Thoracic aorta (tissue), 2 donors: ENCODE measurements around the gene USP49. TPM values are rescaled to one million over a fixed set of nuclear protein-coding genes. Genes with fewer than 3 reads are reported as not detected.

ENCODE experiments used
- ATAC-seq: fragments of 150-250 bp; one replicate; pipeline ENCODE4 v1.8.0; 2017; ENCODE audit warnings: low read depth; ENCODE audit not compliant: insufficient number of reproducible peaks, low FRiP score
- DNase-seq: peaks from one replicate; pipeline ENCODE4 v3.0.0-alpha.2; 2020; ENCODE audit warnings: low spot score
- H3K27ac ChIP-seq, 2 donors: fragments of 200-600 bp; sonication (generic); 1 replicate in 1 of 2; 2 replicates in 1 of 2; pipeline ENCODE4 v1.5.1; 2016; ENCODE audit warnings: mild to moderate bottlenecking in 2 of 2, moderate library complexity in 2 of 2
- H3K27me3 ChIP-seq: fragments of 200-600 bp; sonication (generic); replicated peaks from 2 replicates; pipeline ENCODE4 v1.6.0; 2016; ENCODE audit warnings: mild to moderate bottlenecking; ENCODE audit not compliant: insufficient read depth
- H3K36me3 ChIP-seq: fragments of 200-600 bp; sonication (generic); one replicate; pipeline ENCODE4 v1.5.1; 2016
- H3K4me1 ChIP-seq, 2 donors: fragments of 200-600 bp; sonication (generic); 1 replicate in 1 of 2; 2 replicates in 1 of 2; pipeline versions ENCODE4 v1.5.1 to v1.6.0; 2016; ENCODE audit warnings: low read depth in 2 of 2, mild to moderate bottlenecking in 1 of 2; ENCODE audit not compliant: control insufficient read depth in 1 of 2
- H3K4me3 ChIP-seq: fragments of 200-600 bp; sonication (generic); 2 replicates; pipeline ENCODE4 v1.5.1; 2016; ENCODE audit warnings: mild to moderate bottlenecking
- H3K9me3 ChIP-seq: fragments of 200-600 bp; sonication (generic); 2 replicates; pipeline ENCODE4 v1.5.1; 2016
- total RNA-seq, 2 donors: library from RNA; depleted of rRNA; stranded (reverse); fragments of >200 nt; gene quantifications; one replicate each; pipeline versions ENCODE4 v1.1.0 to v1.2.3, GENCODE V29; 2016
- TF ChIP-seq, protein P1 (sequence below): fragments of 200-600 bp; sonication (generic); IDR thresholded peaks from one replicate; pipeline ENCODE4 v1.5.1; 2019; ENCODE audit warnings: antibody characterized with exemption

Gene USP49
- total RNA-seq, 2 donors from 2014 or later, result 3.3 to 3.8 TPM

DNA sequence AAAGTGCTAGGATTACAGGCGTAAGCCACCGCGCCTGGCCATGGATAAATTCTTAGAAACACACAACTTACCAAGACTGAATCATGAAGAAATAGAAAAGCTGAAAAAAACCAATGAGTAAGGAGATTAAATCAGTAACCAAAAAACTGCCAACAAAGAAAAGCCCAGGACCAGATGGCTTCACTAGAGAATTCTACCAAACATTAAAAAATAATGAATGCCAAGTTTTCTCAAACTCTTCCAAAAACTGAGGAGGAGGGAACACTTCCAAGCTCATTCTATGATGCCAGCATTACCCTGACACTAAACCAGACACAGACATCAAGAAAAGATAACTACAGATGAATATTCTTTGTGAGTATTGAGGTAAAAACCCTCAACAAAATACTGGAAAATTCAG is 44.3 kb downstream of the USP49 start:
- Histone ChIP-seq H3K4me1 (peaks cover 0 to 8% of the 10 kb centered on the region in 2 donors), H3K9me3 (no peaks in the 10 kb centered on the region), H3K4me3 (no peak overlapping the region), H3K36me3 (no peaks in the 10 kb centered on the region), H3K27me3 (no peaks in the 10 kb centered on the region), H3K27ac (no peak overlapping the region)
- TF ChIP-seq, protein P1, sequence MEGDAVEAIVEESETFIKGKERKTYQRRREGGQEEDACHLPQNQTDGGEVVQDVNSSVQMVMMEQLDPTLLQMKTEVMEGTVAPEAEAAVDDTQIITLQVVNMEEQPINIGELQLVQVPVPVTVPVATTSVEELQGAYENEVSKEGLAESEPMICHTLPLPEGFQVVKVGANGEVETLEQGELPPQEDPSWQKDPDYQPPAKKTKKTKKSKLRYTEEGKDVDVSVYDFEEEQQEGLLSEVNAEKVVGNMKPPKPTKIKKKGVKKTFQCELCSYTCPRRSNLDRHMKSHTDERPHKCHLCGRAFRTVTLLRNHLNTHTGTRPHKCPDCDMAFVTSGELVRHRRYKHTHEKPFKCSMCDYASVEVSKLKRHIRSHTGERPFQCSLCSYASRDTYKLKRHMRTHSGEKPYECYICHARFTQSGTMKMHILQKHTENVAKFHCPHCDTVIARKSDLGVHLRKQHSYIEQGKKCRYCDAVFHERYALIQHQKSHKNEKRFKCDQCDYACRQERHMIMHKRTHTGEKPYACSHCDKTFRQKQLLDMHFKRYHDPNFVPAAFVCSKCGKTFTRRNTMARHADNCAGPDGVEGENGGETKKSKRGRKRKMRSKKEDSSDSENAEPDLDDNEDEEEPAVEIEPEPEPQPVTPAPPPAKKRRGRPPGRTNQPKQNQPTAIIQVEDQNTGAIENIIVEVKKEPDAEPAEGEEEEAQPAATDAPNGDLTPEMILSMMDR, result no peak
- ATAC-seq (no peak), DNase-seq (no peak)

DNA sequence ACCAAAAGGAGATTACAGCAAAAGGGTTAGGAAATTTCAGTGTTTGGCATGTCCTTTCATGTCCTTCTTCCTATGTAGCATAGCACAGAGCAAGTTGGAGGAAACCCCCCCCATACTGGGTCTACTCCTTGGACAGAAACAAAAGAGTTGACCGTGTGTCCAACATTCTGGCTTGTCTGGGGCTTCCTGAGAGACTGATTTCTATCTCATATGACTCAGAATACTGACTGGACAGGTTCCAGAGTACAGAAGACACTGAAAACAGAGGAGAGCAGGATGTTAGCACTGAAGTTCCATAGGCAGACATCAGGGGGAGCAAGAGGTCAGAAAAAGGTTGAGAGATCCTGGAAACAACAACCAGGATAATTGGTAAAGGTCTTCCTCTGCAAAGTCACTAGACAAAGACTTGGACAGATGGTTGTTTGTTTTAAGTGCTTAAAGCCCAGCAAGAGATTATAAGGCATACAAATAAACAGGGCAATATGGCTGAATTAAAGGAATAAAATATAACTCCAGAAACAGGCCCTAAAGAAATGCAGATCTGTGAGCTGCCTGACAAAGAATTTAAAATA is 48.4 kb downstream of the USP49 start:
- peaks cover 0 to 8% of the 10 kb centered on the region in 2 donors for H3K4me1 ChIP-seq
- DNase-seq (peak; percentile 12), ATAC-seq (peak; percentile 73)
- TF ChIP-seq, protein P1, result peak; percentile 61
- H3K27ac ChIP-seq, result no peak overlapping the region
- no peaks in the 10 kb centered on the region for H3K9me3 ChIP-seq
- H3K4me3 ChIP-seq, result no peak overlapping the region
- no peaks in the 10 kb centered on the region for H3K27me3 ChIP-seq
- no peaks in the 10 kb centered on the region for H3K36me3 ChIP-seq

DNA sequence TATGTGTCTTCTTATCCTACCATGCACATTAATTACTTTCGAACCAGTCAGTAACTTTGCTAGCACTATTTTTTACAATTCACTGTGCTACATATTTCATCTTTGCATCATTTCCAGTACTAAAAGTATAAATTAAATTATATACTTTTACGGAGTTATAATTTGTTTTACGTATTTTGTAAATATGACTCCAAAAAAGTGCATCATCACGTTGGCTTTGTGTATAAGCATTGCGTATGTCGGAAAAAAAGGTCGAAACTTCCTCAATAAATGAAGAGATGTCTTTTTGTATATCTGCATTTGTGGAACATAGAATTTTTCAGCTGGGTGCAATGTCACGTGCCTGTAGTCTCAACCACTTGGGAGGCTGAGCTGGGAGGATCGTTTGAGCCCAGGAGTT is 52.0 kb downstream of the USP49 start:
- DNase-seq (no peak), ATAC-seq (no peak)
- TF ChIP-seq, protein P1, result no peak
- Histone ChIP-seq H3K27ac (no peak overlapping the region), H3K4me3 (no peak overlapping the region), H3K4me1 (peaks cover 0 to 8% of the 10 kb centered on the region in 2 donors), H3K36me3 (no peaks in the 10 kb centered on the region), H3K9me3 (no peaks in the 10 kb centered on the region), H3K27me3 (no peaks in the 10 kb centered on the region)

DNA sequence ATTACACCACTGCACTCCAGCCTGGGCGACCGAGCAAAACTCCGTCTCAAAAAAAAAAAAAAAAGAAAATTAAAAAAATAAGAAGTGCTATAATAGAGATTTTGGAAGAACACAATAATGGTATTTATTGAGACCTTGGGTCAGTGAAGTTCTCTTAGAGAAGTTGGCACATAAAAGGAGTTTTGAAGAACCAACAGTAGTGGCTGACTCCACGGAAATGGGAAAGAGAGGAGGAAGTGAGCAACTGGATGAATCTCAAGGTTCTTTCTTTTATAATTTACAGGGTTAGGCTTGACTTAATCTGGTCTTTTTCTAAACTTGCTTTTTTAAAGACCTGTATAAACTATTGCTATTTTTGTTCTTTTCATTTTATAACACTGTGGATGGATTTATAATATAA is 54.8 kb downstream of the USP49 start:
- TF ChIP-seq, protein P1, result no peak
- no peak for DNase-seq
- Histone ChIP-seq H3K27me3 (no peaks in the 10 kb centered on the region), H3K36me3 (no peaks in the 10 kb centered on the region), H3K4me3 (no peak overlapping the region), H3K27ac (no peak overlapping the region), H3K9me3 (no peaks in the 10 kb centered on the region), H3K4me1 (no peaks in the 10 kb centered on the region)
- no peak for ATAC-seq

DNA sequence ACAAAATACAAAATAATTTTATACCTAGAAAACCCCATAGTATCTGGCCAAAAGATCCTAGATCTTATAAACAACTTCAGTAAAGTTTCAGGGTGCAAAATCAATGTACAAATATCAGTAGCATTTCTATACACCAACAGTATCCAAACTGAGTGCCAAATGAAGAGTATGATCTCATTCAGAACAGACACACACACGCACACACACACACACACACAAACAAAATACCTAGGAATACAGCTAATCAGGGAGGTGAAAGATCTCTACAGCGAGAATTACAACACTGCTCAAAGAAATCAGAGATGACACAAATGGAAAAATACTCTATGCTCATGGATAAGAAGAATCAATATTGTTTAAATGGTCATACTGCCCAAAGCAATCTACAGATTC is 58.5 kb downstream of the USP49 start:
- no peaks in the 10 kb centered on the region for H3K4me1 ChIP-seq
- no peak overlapping the region for H3K27ac ChIP-seq
- no peaks in the 10 kb centered on the region for H3K36me3 ChIP-seq
- no peak for DNase-seq
- TF ChIP-seq, protein P1, result no peak
- no peaks in the 10 kb centered on the region for H3K27me3 ChIP-seq
- no peaks in the 10 kb centered on the region for H3K9me3 ChIP-seq
- no peak overlapping the region for H3K4me3 ChIP-seq
- no peak for ATAC-seq
